Endothelial cell (in vitro differentiated cells): ENCODE measurements around the gene SNX24. TPM values are rescaled to one million over a fixed set of nuclear protein-coding genes. Genes with fewer than 3 reads are reported as not detected.
"Not testable (repeated sequence)": the region's sequence is repeated elsewhere in the genome, so short reads cannot be mapped to it uniquely, and the experiment has no call there.

Source experiments
- DNase-seq: peaks from one replicate; pipeline ENCODE4 v3.0.0; 2021; ENCODE audit warnings: low spot score
- H3K27ac Mint-ChIP-seq: one replicate; pipeline ENCODE4 v1.8.0; 2021; ENCODE audit warnings: mixed read lengths, inconsistent platforms; ENCODE audit not compliant: unreplicated experiment
- H3K27me3 Mint-ChIP-seq: one replicate; pipeline ENCODE4 v1.8.0; 2021; ENCODE audit warnings: mild to moderate bottlenecking, moderate library complexity, mixed read lengths, inconsistent platforms; ENCODE audit not compliant: unreplicated experiment
- H3K36me3 Mint-ChIP-seq: one replicate; pipeline ENCODE4 v1.8.0; 2021; ENCODE audit warnings: mild to moderate bottlenecking, low read depth, mixed read lengths, inconsistent platforms; ENCODE audit not compliant: unreplicated experiment
- H3K4me1 Mint-ChIP-seq: one replicate; pipeline ENCODE4 v1.8.0; 2021; ENCODE audit warnings: mild to moderate bottlenecking, mixed read lengths, inconsistent platforms; ENCODE audit not compliant: unreplicated experiment
- H3K4me3 Mint-ChIP-seq: one replicate; pipeline ENCODE4 v1.8.0; 2021; ENCODE audit warnings: mild to moderate bottlenecking, mixed read lengths, inconsistent platforms; ENCODE audit not compliant: unreplicated experiment
- H3K9me3 Mint-ChIP-seq: one replicate; pipeline ENCODE4 v1.8.0; 2021; ENCODE audit warnings: mixed read lengths, inconsistent platforms; ENCODE audit not compliant: unreplicated experiment
- CTCF ChIP-seq: fragments of 200-600 bp; sonication (generic); IDR thresholded peaks from one replicate; pipeline ENCODE4 v1.5.0; 2021; ENCODE audit warnings: antibody characterized with exemption; ENCODE audit not compliant: unreplicated experiment
- total RNA-seq: library from RNA; stranded (reverse); fragmentation: NEBNext Ultra II Directional; extraction: Animal tissue kit (Norgen Biotek cat#: 25700); gene quantifications from one replicate; pipeline ENCODE4 v1.2.1, GENCODE V29; 2021; ENCODE audit not compliant: unreplicated experiment

Gene SNX24
- total RNA-seq, 1 donor from 2014 or later = 16.1 TPM

- no peaks in the 10 kb centered on the region for H3K36me3 Mint-ChIP-seq
- peaks cover 6% of the 10 kb centered on the region for H3K4me1 Mint-ChIP-seq
- H3K9me3 Mint-ChIP-seq = no peaks in the 10 kb centered on the region
- H3K4me3 Mint-ChIP-seq = no peak overlapping the region
- DNase-seq = no peak
- no peak overlapping the region for H3K27ac Mint-ChIP-seq
- TF ChIP-seq CTCF = no peak
- no peaks in the 10 kb centered on the region for H3K27me3 Mint-ChIP-seq
These were observed 119.7 kb downstream of the SNX24 start for GRCh38 chr5:122965111-122965510.

GRCh38 chr5:122967085-122967484 is 121.7 kb downstream of the SNX24 start:
- Mint-ChIP-seq H3K4me1 (peaks cover 6% of the 10 kb centered on the region), H3K4me3 (no peak overlapping the region), H3K36me3 (no peaks in the 10 kb centered on the region), H3K9me3 (no peaks in the 10 kb centered on the region), H3K27ac (no peak overlapping the region), H3K27me3 (no peaks in the 10 kb centered on the region)
- no peak for DNase-seq
- TF ChIP-seq CTCF = no peak

- no peaks in the 10 kb centered on the region for H3K27me3 Mint-ChIP-seq
- no peak for DNase-seq
- no peak for TF ChIP-seq CTCF
- no peak overlapping the region for H3K4me3 Mint-ChIP-seq
- H3K36me3 Mint-ChIP-seq = no peaks in the 10 kb centered on the region
- H3K27ac Mint-ChIP-seq = no peak overlapping the region
- peaks cover 6% of the 10 kb centered on the region for H3K4me1 Mint-ChIP-seq
- no peaks in the 10 kb centered on the region for H3K9me3 Mint-ChIP-seq
These were observed 122.2 kb downstream of the SNX24 start for GRCh38 chr5:122967625-122968024.

GRCh38 chr5:122968056-122968455 is 122.6 kb downstream of the SNX24 start:
- H3K27ac Mint-ChIP-seq, H3K4me1 Mint-ChIP-seq, H3K36me3 Mint-ChIP-seq, H3K27me3 Mint-ChIP-seq, H3K9me3 Mint-ChIP-seq, DNase-seq, H3K4me3 Mint-ChIP-seq: not testable (repeated sequence)

- Mint-ChIP-seq H3K9me3 (no peaks in the 10 kb centered on the region), H3K36me3 (no peaks in the 10 kb centered on the region), H3K27me3 (no peaks in the 10 kb centered on the region), H3K4me3 (no peak overlapping the region), H3K4me1 (peaks cover 6% of the 10 kb centered on the region), H3K27ac (no peak overlapping the region)
- TF ChIP-seq CTCF = no peak
- no peak for DNase-seq
These were observed 125.9 kb downstream of the SNX24 start for GRCh38 chr5:122971333-122971732.

- DNase-seq = no peak
- no peaks in the 10 kb centered on the region for H3K36me3 Mint-ChIP-seq
- no peak overlapping the region for H3K27ac Mint-ChIP-seq
- TF ChIP-seq CTCF = no peak
- no peaks in the 10 kb centered on the region for H3K27me3 Mint-ChIP-seq
- H3K4me3 Mint-ChIP-seq = no peak overlapping the region
- no peaks in the 10 kb centered on the region for H3K9me3 Mint-ChIP-seq
- H3K4me1 Mint-ChIP-seq = peaks cover 6% of the 10 kb centered on the region
These were observed 127.5 kb downstream of the SNX24 start for GRCh38 chr5:122972877-122973276.

- H3K4me1 Mint-ChIP-seq, H3K27me3 Mint-ChIP-seq, DNase-seq, H3K36me3 Mint-ChIP-seq, H3K4me3 Mint-ChIP-seq, H3K9me3 Mint-ChIP-seq, H3K27ac Mint-ChIP-seq: not testable (repeated sequence)
These were observed 128.3 kb downstream of the SNX24 start for GRCh38 chr5:122973759-122974158.

DNA sequence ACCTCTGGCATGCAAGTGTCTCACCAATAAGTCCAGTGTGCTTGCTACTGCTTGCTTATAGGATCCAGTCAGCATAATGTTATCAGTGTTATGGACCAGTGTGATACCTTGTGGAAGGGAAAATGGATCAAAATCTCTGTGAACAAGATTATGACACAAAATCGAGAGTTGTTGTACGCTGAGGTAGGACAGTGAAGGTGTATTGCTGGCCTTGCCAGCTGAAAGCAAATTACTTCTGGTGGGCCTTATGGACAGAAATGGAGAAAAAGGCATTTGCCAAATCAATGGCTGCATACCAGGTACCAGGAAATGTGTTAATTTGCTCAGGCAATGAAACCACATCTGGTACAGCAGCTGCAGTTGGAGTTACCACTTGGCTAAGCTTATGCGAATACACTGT is 128.8 kb downstream of the SNX24 start:
- H3K9me3 Mint-ChIP-seq, H3K4me3 Mint-ChIP-seq, H3K27me3 Mint-ChIP-seq, H3K36me3 Mint-ChIP-seq, H3K4me1 Mint-ChIP-seq, DNase-seq, H3K27ac Mint-ChIP-seq: not testable (repeated sequence)
